Frontal cortex (tissue), 4 donors: ENCODE measurements around the gene DTYMK. TPM values are rescaled to one million over a fixed set of nuclear protein-coding genes. Genes with fewer than 3 reads are reported as not detected.
A peak's percentile ranks its signal among the peaks of the same experiment; 100 is the strongest.

ENCODE experiments used
- DNase-seq, 2 donors: peaks; one replicate each; pipeline ENCODE4 v3.0.0; 2012; ENCODE audit warnings: low spot score in 2 of 2
- FAIRE-seq: peaks from 2 replicates; lab custom pipeline; 2012; peaks lifted over from hg19 to GRCh38; lab: Jason Lieb, UNC
- total RNA-seq: library from RNA; depleted of rRNA; stranded (reverse); fragments of >200 nt; gene quantifications from one replicate; pipeline ENCODE4 v1.2.3, GENCODE V29; 2014
- donor health status: control.
- donor health status: control.
- donor health status: control.

Gene DTYMK
- total RNA-seq, 1 donor from 2014 or later = 8.6 TPM

DNA sequence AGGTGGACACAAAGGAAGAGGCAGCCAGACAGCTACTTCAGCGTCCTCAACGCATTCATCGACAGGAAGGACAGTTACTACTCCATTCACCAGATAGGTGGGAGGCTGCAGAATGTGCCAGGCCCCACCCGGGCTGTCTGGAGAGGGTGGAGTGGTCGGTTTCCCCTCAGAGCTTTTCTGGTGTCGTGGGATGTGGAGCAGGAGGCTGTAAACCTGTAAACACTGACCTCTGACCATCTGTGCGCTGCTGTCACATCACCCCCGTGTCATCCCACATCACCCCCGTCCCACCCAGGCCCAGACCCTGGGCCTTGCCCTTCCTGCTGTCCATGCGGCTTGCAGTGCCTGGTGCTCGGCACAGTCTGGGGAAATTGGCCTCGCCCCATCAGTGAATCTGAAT lies 32.1 kb downstream of the DTYMK start:
- DNase-seq (no peak), FAIRE-seq (no peak)

- no peak for DNase-seq
- no peak for FAIRE-seq
Measured at GRCh38 chr2:241653210-241653750, 33.3 kb downstream of the DTYMK start.

GRCh38 chr2:241652722-241653121 lies 33.9 kb downstream of the DTYMK start:
- FAIRE-seq (no peak), DNase-seq (no peak)

DNA sequence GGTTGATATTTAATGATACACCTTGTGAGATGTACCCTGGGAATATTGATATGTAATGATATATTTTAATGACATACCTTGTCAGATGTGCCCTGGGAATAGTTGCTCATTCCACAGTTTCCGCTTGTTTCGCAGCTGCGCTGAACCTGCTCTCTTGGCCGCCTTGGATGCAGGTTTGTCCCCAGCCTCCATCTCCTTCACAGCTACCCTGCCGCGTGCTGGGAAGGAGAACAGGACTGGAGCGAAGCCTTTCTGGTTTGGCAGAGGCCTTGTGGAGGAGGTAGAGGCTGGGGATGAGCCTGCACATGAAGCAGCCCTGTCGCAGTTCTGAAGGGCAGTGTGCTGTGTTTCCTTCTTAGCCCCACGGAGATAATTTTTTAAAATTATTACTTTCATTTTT lies 34.5 kb downstream of the DTYMK start:
- DNase-seq = no peak
- FAIRE-seq = no peak

GRCh38 chr2:241649927-241650326 lies 36.7 kb downstream of the DTYMK start:
- FAIRE-seq = no peak
- DNase-seq = no peak

GRCh38 chr2:241649404-241649803 lies 37.2 kb downstream of the DTYMK start:
- DNase-seq (no peak), FAIRE-seq (no peak)

GRCh38 chr2:241648453-241648852 lies 38.2 kb downstream of the DTYMK start:
- no peak for DNase-seq
- no peak for FAIRE-seq

GRCh38 chr2:241645915-241646645 lies 40.5 kb downstream of the DTYMK start:
- no peak for FAIRE-seq
- no peak for DNase-seq

- FAIRE-seq = no peak
- DNase-seq = no peak
Measured at GRCh38 chr2:241645056-241645914, 41.3 kb downstream of the DTYMK start.

DNA sequence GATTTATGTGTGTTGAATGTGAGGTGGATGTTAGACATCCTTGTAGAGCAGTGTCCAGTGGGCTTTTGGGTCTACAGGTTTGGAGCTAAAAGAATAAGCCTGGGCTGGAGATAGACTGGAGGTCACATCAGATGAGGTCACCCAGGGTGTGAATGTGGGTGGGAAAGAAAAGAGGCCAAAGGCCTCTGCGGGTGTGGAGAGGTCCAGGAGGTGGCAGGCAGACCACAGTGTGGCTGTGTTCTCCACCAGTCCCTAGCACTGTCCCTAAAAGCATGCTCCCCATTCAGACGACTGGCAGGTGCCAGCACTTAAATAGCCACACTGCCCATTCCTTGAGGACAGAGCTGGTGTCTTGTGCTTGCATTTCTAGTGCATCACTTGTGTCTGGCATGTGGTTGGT lies 45.0 kb downstream of the DTYMK start:
- FAIRE-seq = no peak

DNA sequence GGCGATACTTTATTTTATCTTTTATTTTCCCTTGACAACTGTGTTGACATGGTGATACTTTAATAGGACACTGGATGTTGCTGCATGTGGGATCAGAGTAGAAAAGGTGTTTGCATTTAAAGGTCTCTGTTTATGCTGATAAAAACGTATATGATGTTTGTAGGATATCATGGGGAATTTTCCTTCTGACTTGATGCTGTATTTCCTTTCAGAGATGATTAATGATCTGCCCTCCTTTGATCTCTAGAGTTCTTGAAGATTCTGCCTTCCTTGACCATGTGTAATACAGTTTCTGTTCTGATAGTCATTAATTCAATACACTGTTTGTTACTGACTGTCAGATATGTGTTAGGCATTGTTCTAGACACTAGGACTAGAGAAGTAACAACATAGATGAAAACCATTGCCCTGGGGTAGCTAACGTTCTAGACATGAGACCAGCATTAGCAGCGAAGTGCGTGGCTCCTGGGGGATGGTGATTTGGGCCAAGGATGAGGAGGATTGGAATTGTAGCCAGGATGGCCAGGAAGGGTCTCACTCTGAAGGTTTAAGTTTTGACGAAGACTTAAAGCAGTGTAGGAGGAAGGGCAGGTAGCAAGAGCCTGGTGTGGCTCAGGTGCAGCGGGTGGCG lies 46.3 kb downstream of the DTYMK start:
- no peak for DNase-seq
- no peak for FAIRE-seq

More for the DNA sequence above, 45.0 kb downstream of the DTYMK start:
- no peak for DNase-seq

- no peak for DNase-seq
- FAIRE-seq = no peak
Measured at GRCh38 chr2:241639385-241639784, 47.2 kb downstream of the DTYMK start.

DNA sequence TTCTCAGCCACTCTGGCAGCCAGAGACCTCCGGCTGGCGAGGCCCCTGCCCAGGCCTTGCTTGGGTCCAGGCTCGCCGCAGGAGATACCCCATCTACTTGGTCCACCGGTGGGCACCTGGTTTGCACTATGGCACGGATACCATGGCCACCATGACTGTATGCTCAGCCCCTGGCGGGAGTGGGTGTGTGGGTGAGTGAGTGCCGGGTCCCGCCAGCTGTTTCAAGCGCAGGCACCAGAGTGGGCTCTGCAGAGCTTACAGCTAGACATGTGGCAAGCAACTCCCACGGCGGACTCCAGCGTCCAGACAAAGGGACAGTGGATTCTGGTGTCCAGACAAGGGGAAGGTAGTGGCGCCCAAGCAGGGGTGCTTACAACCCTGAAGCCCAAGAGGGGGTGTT lies 47.7 kb downstream of the DTYMK start:
- DNase-seq = no peak
- no peak for FAIRE-seq

DNA sequence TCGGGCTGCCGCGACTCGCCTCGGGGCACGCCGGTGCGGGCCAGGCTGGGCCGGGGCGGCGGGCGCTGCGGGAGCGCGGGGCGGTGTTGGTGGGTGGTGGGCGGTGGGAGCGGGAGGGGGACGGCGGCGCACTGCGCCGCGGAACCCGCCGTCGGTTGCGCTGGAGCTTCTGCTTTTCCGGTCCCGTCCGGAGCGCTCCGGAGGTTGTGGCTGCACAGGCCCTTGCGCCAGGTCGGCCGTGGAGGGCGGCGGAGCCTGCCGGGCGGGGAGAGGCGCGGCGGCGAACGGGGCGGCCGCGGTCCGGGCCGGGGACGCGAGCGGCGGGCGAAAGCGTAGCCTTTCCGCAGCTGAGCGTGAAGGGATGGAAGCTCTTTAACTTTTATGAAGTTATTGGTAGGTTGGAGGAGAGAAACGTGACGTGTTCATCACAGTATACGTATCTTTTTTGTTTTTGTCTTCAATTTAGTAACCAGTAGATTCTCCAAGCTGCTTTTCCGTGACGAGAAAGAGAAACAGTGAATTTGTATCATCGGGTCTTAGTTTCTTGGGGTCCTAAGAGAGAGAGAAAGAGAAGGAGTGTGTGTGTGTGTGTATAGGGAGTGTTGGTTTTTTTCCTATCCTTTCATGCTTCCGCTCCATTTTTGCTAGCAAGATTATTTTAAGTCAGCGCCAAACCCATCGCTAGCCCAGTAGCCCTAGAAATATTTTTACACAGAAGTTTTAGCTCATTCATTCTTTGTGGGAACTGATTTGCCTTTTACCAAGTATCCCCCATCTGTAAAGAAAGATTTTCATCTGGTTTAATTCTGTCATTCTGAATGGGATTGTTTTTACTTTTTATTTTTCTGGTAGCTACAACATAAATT lies 48.6 kb downstream of the DTYMK start:
- FAIRE-seq (no peak), DNase-seq (peak in 1 of 2 donors; percentile 64)

- peak; percentile 94 to 99 for DNase-seq
- FAIRE-seq = no peak
Measured at GRCh38 chr2:241637018-241637794, 49.4 kb downstream of the DTYMK start, which contains the start of the genes ATG4B and THAP4. TSS of gene ATG4B (plus strand) at chr2:241637693. CDS start at chr2:241637715, 22 bp downstream. TSS of gene THAP4 (minus strand) at chr2:241637158. CDS start at chr2:241637017, 141 bp downstream.

DNA sequence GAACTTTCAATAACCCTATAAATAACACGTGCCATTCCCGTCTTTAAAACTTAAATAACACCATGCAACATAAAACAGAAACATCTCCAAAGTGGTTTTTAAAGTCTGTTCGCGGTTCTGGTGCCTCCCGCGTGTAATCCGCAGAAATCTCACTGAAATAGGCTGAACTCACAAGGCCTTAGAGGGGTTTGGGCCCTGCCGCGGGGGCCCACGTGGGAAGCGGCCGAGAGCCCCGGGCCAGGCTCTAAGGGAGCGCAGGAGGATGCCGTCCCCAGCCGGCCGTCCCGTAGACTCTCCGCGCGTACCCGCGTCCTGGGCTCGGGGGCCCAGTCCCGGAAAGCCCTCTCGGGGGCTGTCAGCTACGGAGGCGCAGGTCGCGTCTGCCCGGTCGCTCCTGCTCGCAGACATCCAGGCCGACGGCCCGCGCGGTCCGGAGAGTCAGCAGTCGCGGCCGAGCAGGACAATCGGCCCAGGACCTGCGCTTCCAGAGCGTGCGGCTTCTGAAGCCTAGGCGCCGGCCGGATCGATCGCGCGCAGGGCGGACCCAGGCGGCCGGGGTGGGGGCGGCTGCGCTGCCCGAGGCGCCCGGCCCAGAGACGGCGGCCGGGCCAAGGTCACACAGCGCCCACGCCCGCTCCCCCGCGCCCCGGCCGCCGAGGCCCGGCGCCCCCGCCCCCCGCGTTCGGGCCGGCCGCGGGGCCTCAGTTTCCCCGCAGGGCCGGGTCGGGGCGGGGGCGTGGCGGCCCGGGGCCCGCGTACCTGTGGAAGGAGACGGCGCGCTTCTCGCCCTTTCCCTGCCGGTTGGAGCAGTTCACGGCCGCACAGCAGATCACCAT lies 50.2 kb downstream of the DTYMK start:
- DNase-seq (peak in 1 of 2 donors; percentile 56), FAIRE-seq (no peak)

GRCh38 chr2:241635756-241636155 lies 50.9 kb downstream of the DTYMK start:
- DNase-seq = no peak
- FAIRE-seq = no peak

- no peak for FAIRE-seq
Measured at GRCh38 chr2:241633561-241633960, 53.1 kb downstream of the DTYMK start.

More at GRCh38 chr2:241633561-241633960, 53.1 kb downstream of the DTYMK start:
- DNase-seq = no peak
